CD14-positive monocyte (primary cell): ENCODE measurements around the gene HDAC10. TPM values are rescaled to one million over a fixed set of nuclear protein-coding genes. Genes with fewer than 3 reads are reported as not detected.
A peak's percentile ranks its signal among the peaks of the same experiment; 100 is the strongest.

ENCODE experiments used
- DNase-seq, 3 donors: peaks; one replicate each; pipeline ENCODE4 v3.0.0-alpha.2; 2011 to 2022
- H2AFZ ChIP-seq: 2 replicates; pipeline ENCODE4 v1.6.0; 2012; ENCODE audit warnings: mild to moderate bottlenecking, low read depth, low read length, inconsistent platforms; ENCODE audit not compliant: insufficient read depth, poor library complexity, severe bottlenecking
- H3K27ac ChIP-seq, 2 donors: 1 replicate in 1 of 2; 2 replicates in 1 of 2; pipeline ENCODE4 v1.5.1; 2012 to 2013; ENCODE audit warnings: low read length in 2 of 2, control low read depth in 1 of 2, inconsistent platforms in 1 of 2, low read depth in 1 of 2, mild to moderate bottlenecking in 1 of 2
- H3K27me3 ChIP-seq, 2 donors: one replicate each; pipeline versions ENCODE4 v1.6.0 to v1.6.1; 2011 to 2013; ENCODE audit warnings: low read length in 2 of 2; ENCODE audit not compliant: control insufficient read depth in 2 of 2, insufficient read depth in 2 of 2
- H3K36me3 ChIP-seq, 2 donors: replicated peaks in 1 of 2; 1 replicate in 1 of 2; 2 replicates in 1 of 2; pipeline versions ENCODE4 v1.5.1 to v1.6.1; 2012 to 2013; ENCODE audit warnings: low read length in 2 of 2, control low read depth in 1 of 2, inconsistent platforms in 1 of 2, mild to moderate bottlenecking in 1 of 2; ENCODE audit not compliant: insufficient read depth in 2 of 2, control insufficient read depth in 1 of 2
- H3K4me1 ChIP-seq, 2 donors: 1 replicate in 1 of 2; 2 replicates in 1 of 2; pipeline versions ENCODE4 v1.5.1 to v1.6.1; 2012 to 2013; ENCODE audit warnings: low read length in 2 of 2, control low read depth in 1 of 2, inconsistent platforms in 1 of 2, mild to moderate bottlenecking in 1 of 2, moderate library complexity in 1 of 2; ENCODE audit not compliant: insufficient read depth in 2 of 2, control insufficient read depth in 1 of 2
- H3K4me2 ChIP-seq: replicated peaks from 2 replicates; pipeline ENCODE3; 2012; ENCODE audit warnings: low read length, moderate library complexity, mild to moderate bottlenecking; ENCODE audit not compliant: poor library complexity, severe bottlenecking; ENCODE audit errors: extremely low read depth
- H3K4me3 ChIP-seq, 3 experiments: fragments of 200-600 bp in 1 of 3; sonication (generic) in 1 of 3; replicated peaks in 1 of 3; 1 replicate in 2 of 3; 2 replicates in 1 of 3; pipeline ENCODE4 v1.5.1; 2011 to 2013; ENCODE audit warnings: low read length in 3 of 3, mild to moderate bottlenecking in 3 of 3, control low read depth in 2 of 3, low read depth in 2 of 3, inconsistent platforms in 1 of 3, moderate library complexity in 1 of 3
- H3K79me2 ChIP-seq: 2 replicates; pipeline ENCODE4 v1.6.0; 2012; ENCODE audit warnings: mild to moderate bottlenecking, control low read depth, inconsistent platforms, low read length, moderate library complexity; ENCODE audit not compliant: insufficient read depth
- H3K9ac ChIP-seq: 2 replicates; pipeline ENCODE4 v1.6.0; 2017; ENCODE audit warnings: low read length, mild to moderate bottlenecking; ENCODE audit not compliant: insufficient read depth, poor library complexity, severe bottlenecking
- H3K9me3 ChIP-seq, 2 donors: replicated peaks in 1 of 2; 1 replicate in 1 of 2; 2 replicates in 1 of 2; pipeline versions ENCODE4 v1.5.1 to v1.6.1; 2012 to 2013; ENCODE audit warnings: low read length in 2 of 2, control low read depth in 1 of 2; ENCODE audit not compliant: control insufficient read depth in 1 of 2, insufficient read depth in 1 of 2
- H4K20me1 ChIP-seq: 2 replicates; pipeline ENCODE4 v1.6.0; 2012; ENCODE audit warnings: mild to moderate bottlenecking, low read length, control low read depth, moderate library complexity; ENCODE audit not compliant: insufficient read depth
- H3K27ac Mint-ChIP-seq, 7 donors: one replicate each; pipeline ENCODE4 v1.8.0; 2020; ENCODE audit warnings: mild to moderate bottlenecking in 7 of 7, mixed read lengths in 7 of 7, moderate library complexity in 6 of 7, inconsistent platforms in 2 of 7
- H3K27me3 Mint-ChIP-seq, 3 donors: one replicate each; pipeline ENCODE4 v1.8.0; 2021 to 2022; ENCODE audit warnings: low read depth in 3 of 3, mild to moderate bottlenecking in 3 of 3, mixed read lengths in 3 of 3, moderate library complexity in 3 of 3, inconsistent platforms in 1 of 3
- H3K36me3 Mint-ChIP-seq, 2 donors: one replicate each; pipeline ENCODE4 v1.8.0; 2020; ENCODE audit warnings: mixed read lengths in 2 of 2, inconsistent platforms in 1 of 2, mild to moderate bottlenecking in 1 of 2
- H3K4me1 Mint-ChIP-seq: one replicate; pipeline ENCODE4 v1.8.0; 2020; ENCODE audit warnings: mild to moderate bottlenecking, mixed read lengths
- H3K4me3 Mint-ChIP-seq, 2 donors: one replicate each; pipeline ENCODE4 v1.8.0; 2020; ENCODE audit warnings: mild to moderate bottlenecking in 2 of 2, mixed read lengths in 2 of 2, moderate library complexity in 1 of 2
- H3K9me3 Mint-ChIP-seq, 7 donors: one replicate each; pipeline ENCODE4 v1.8.0; 2020 to 2022; ENCODE audit warnings: mixed read lengths in 7 of 7, mild to moderate bottlenecking in 6 of 7, moderate library complexity in 6 of 7, inconsistent platforms in 2 of 7
- WGBS: methylation state at CpG from one replicate; pipeline ENCODE4 v1.1.5; 2013; ENCODE audit warnings: missing lambda C conversion rate; ENCODE audit not compliant: insufficient coverage; 5-methylcytosine and 5-hydroxymethylcytosine counted together
- intact Hi-C, 2 donors: fragments of 100-400 bp; cut with micrococcal nuclease; formaldehyde crosslinking; loops; one replicate each; pipeline versions ENCODE4 v1.15.0 to v1.15.1; 2023
- polyA plus RNA-seq, 3 donors: library from polyadenylated mRNA; depleted of rRNA in 1 of 3; unstranded in 2 of 3; stranded (reverse) in 1 of 3; fragments of 300-500 nt in 2 of 3; fragments of >200 nt in 1 of 3; fragmentation: Illumina TruSeq in 2 of 3; gene quantifications; 1 replicate in 2 of 3; 2 replicates in 1 of 3; pipeline ENCODE4 v1.2.3, GENCODE V29; 2012 to 2021
- TF ChIP-seq, protein P1 (sequence below): fragments of 200-600 bp; IDR thresholded peaks from one replicate; pipeline ENCODE4 v1.8.0; 2022; ENCODE audit warnings: antibody characterized with exemption, mild to moderate bottlenecking

Gene HDAC10
- polyA plus RNA-seq, 3 donors: 9.2 to 148 (median 13.7) TPM

DNA sequence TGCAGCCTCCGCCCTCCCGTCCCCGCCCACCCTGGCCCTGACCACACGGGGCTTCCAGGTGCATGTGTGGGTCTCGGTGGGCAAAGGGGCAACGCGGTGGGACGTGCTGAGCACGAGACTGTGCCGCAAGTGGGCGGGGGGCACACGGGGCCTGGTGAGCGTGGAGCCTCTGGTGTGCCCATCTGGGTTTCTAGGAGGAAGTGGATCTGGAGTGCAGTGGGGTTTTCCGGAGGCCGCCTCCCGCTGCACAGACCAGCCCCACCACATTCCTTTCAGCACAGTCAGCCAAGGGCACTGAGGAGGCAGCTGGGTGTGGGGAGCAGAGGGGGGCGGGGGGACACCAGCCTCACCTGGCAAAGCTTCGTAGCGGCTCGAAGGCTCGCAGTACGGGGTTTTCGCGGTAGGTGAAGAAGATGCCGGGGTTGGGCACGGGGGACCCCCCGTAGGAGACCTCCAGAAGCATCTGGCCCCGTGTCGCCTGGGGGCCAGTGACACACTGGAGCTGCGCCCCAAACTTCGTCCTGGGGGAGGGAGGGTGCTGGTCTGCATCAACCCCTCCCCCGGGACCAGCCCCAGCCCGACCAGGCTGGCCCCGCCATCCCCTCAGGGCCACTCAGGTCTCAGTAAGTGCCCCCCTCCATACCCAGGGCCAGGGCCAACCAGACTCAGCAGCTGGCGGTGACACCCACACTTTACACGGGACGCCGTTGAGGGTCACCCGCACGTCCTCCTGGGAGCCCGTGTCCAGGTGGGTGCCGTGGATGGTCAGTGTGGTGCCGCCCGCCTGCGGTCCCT lies 31.5 kb upstream of the HDAC10 start:
- WGBS: 92% methylated on average over 34 of the region's 45 CpGs
- H3K27ac Mint-ChIP-seq: no peak overlapping the region
- H4K20me1 ChIP-seq: peaks cover 98% of the 10 kb centered on the region
- H3K27me3 Mint-ChIP-seq: peaks cover 0 to 2% (median 0%) of the 10 kb centered on the region in 3 donors
- intact Hi-C loops: no loop called here
- TF ChIP-seq, protein P1, sequence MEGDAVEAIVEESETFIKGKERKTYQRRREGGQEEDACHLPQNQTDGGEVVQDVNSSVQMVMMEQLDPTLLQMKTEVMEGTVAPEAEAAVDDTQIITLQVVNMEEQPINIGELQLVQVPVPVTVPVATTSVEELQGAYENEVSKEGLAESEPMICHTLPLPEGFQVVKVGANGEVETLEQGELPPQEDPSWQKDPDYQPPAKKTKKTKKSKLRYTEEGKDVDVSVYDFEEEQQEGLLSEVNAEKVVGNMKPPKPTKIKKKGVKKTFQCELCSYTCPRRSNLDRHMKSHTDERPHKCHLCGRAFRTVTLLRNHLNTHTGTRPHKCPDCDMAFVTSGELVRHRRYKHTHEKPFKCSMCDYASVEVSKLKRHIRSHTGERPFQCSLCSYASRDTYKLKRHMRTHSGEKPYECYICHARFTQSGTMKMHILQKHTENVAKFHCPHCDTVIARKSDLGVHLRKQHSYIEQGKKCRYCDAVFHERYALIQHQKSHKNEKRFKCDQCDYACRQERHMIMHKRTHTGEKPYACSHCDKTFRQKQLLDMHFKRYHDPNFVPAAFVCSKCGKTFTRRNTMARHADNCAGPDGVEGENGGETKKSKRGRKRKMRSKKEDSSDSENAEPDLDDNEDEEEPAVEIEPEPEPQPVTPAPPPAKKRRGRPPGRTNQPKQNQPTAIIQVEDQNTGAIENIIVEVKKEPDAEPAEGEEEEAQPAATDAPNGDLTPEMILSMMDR: no peak
- H3K36me3 ChIP-seq: peaks cover 92 to 97% of the 10 kb centered on the region in 2 donors
- no peak overlapping the region for H3K9ac ChIP-seq
- no peak overlapping the region for H3K27ac ChIP-seq
- H2AFZ ChIP-seq: no peak overlapping the region
- H3K4me1 Mint-ChIP-seq: no peaks in the 10 kb centered on the region
- H3K4me3 Mint-ChIP-seq: no peak overlapping the region
- H3K79me2 ChIP-seq: peaks cover 19% of the 10 kb centered on the region
- peaks cover 0 to 2% (median 0%) of the 10 kb centered on the region in 7 donors for H3K9me3 Mint-ChIP-seq
- no peaks in the 10 kb centered on the region for H3K27me3 ChIP-seq
- DNase-seq: no peak
- peaks cover 49 to 82% of the 10 kb centered on the region in 2 donors for H3K36me3 Mint-ChIP-seq
- H3K4me2 ChIP-seq: no peak overlapping the region
- H3K4me1 ChIP-seq: no peaks in the 10 kb centered on the region
- no peak overlapping the region for H3K4me3 ChIP-seq
- no peaks in the 10 kb centered on the region for H3K9me3 ChIP-seq

GRCh38 chr22:50281957-50282356 lies 30.9 kb upstream of the HDAC10 start:
- Mint-ChIP-seq H3K36me3 (peaks cover 54 to 88% of the 10 kb centered on the region in 2 donors), H3K4me3 (no peak overlapping the region), H3K27me3 (peaks cover 0 to 2% (median 0%) of the 10 kb centered on the region in 3 donors), H3K27ac (peak overlapping the region in 2 of 7 donors; percentile 61 to 62), H3K4me1 (no peaks in the 10 kb centered on the region), H3K9me3 (peaks cover 0 to 2% (median 0%) of the 10 kb centered on the region in 7 donors)
- Histone ChIP-seq H3K9ac (no peak overlapping the region), H3K36me3 (peaks cover 92 to 97% of the 10 kb centered on the region in 2 donors), H3K4me2 (no peak overlapping the region), H4K20me1 (peaks cover 98% of the 10 kb centered on the region), H3K27me3 (no peaks in the 10 kb centered on the region), H3K27ac (no peak overlapping the region), H3K79me2 (peaks cover 14% of the 10 kb centered on the region), H3K9me3 (no peaks in the 10 kb centered on the region), H2AFZ (no peak overlapping the region), H3K4me3 (no peak overlapping the region), H3K4me1 (no peaks in the 10 kb centered on the region)
- TF ChIP-seq, protein P1: no peak
- intact Hi-C loops: no loop called here
- DNase-seq: no peak
- WGBS: 97% methylated on average over 23 of the region's 25 CpGs
